ENCODE measurements around the gene COPE.

DNA sequence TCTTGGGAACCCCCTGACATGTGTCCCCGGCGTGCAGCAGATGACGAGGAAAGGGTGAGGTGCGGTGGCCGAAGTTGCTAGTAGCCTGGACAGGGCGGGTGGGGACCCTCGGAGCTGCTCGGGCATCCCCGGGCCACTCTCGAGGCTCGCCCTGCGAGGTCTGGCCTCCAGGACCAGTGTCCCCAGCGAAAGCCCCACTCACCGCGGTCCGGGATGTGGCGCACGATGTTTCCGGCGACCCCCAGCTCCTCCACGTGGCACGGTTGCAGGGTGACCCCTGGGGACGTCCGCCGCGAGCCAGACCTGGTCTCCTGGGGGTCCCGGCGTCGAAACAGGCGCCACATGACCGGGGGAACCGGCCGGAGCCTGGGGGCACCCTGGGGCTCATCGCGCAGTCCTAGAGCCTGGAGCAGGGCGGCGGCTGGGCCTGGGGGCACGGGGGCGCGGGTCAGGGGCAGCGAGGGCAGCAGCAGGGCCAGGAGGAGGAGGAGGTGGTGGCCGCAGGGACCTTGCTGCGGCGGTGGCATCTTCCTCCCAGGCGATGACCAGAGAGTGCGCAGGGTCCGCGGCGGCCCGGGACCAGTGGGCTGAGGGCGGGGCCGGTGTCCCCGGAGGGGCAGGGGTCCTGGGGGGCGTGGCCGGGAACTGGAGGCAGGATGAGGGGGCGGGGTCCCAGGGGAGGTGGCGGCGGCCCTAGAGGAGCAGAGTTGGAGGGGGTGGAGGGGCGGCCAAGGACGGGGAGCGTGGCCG, 49.2 kb downstream of the COPE start:
- TF ChIP-seq, protein P1, sequence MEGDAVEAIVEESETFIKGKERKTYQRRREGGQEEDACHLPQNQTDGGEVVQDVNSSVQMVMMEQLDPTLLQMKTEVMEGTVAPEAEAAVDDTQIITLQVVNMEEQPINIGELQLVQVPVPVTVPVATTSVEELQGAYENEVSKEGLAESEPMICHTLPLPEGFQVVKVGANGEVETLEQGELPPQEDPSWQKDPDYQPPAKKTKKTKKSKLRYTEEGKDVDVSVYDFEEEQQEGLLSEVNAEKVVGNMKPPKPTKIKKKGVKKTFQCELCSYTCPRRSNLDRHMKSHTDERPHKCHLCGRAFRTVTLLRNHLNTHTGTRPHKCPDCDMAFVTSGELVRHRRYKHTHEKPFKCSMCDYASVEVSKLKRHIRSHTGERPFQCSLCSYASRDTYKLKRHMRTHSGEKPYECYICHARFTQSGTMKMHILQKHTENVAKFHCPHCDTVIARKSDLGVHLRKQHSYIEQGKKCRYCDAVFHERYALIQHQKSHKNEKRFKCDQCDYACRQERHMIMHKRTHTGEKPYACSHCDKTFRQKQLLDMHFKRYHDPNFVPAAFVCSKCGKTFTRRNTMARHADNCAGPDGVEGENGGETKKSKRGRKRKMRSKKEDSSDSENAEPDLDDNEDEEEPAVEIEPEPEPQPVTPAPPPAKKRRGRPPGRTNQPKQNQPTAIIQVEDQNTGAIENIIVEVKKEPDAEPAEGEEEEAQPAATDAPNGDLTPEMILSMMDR (IDR thresholded peaks at IDR 0.05; ENCODE audit: poor library complexity, severe bottlenecking), result no peak
- TF ChIP-seq POLR2AphosphoS5 (IDR thresholded peaks at IDR 0.05) (no peak), REST (IDR thresholded peaks at IDR 0.05; ENCODE audit: borderline replicate concordance) (no peak), EP300 (conservative IDR thresholded peaks at IDR 0.05; ENCODE audit: poor library complexity, severe bottlenecking) (no peak), EZH2 (IDR thresholded peaks at IDR 0.05; ENCODE audit: borderline replicate concordance, insufficient read depth, low read length, poor library complexity, severe bottlenecking) (no peak), RAD21 (conservative IDR thresholded peaks at IDR 0.05) (no peak), SMC3 (conservative IDR thresholded peaks at IDR 0.05; ENCODE audit: poor library complexity) (no peak), TAF1 (IDR thresholded peaks at IDR 0.05; ENCODE audit: low read depth) (no peak), MXI1 (conservative IDR thresholded peaks at IDR 0.05; ENCODE audit: poor library complexity, severe bottlenecking) (no peak)
